Hepatocyte (in vitro differentiated cells): Measurements from ENCODE around the gene GASK1B. TPM values are rescaled to one million over a fixed set of nuclear protein-coding genes. Genes with fewer than 3 reads are reported as not detected.

Experiments
- DNase-seq: peaks from one replicate; pipeline ENCODE4 v3.0.0-alpha.2; 2016; ENCODE audit warnings: low spot score
- H2AFZ ChIP-seq: fragments of 200-600 bp; sonication (generic); 2 replicates; pipeline ENCODE4 v1.6.0; 2016; ENCODE audit warnings: antibody characterized with exemption, mild to moderate bottlenecking
- H3K27ac ChIP-seq: fragments of 200-600 bp; sonication (generic); 2 replicates; pipeline ENCODE4 v1.5.1; 2016; ENCODE audit warnings: mild to moderate bottlenecking
- H3K27me3 ChIP-seq: fragments of 200-600 bp; sonication (generic); 2 replicates; pipeline ENCODE4 v1.6.1; 2016
- H3K36me3 ChIP-seq: fragments of 200-600 bp; sonication (generic); replicated peaks from 2 replicates; pipeline ENCODE4 v1.5.1; 2016; ENCODE audit warnings: low read depth; ENCODE audit not compliant: insufficient read depth
- H3K4me1 ChIP-seq: fragments of 200-600 bp; sonication (generic); 2 replicates; pipeline ENCODE4 v1.5.1; 2016; ENCODE audit warnings: mild to moderate bottlenecking, moderate library complexity; ENCODE audit not compliant: insufficient read depth
- H3K4me2 ChIP-seq: fragments of 200-600 bp; sonication (generic); 2 replicates; pipeline ENCODE4 v1.6.0; 2016
- H3K4me3 ChIP-seq: fragments of 200-600 bp; sonication (generic); 2 replicates; pipeline ENCODE4 v1.5.1; 2016; ENCODE audit warnings: mild to moderate bottlenecking
- H3K79me2 ChIP-seq: fragments of 200-600 bp; sonication (generic); 2 replicates; pipeline ENCODE4 v1.6.0; 2017; ENCODE audit warnings: mild to moderate bottlenecking
- H3K9me2 ChIP-seq: fragments of 200-600 bp; sonication (generic); replicated peaks from 2 replicates; pipeline ENCODE4 v1.6.0; 2017; ENCODE audit warnings: mild to moderate bottlenecking; ENCODE audit not compliant: insufficient read depth
- H3K9me3 ChIP-seq: fragments of 200-600 bp; sonication (generic); 2 replicates; pipeline ENCODE4 v1.5.1; 2016; ENCODE audit warnings: low read depth, mild to moderate bottlenecking
- H4K20me1 ChIP-seq: fragments of 200-600 bp; sonication (generic); 2 replicates; pipeline ENCODE4 v1.6.0; 2016; ENCODE audit warnings: mild to moderate bottlenecking; ENCODE audit not compliant: insufficient read depth, poor library complexity, severe bottlenecking
- CTCF ChIP-seq: fragments of 200-600 bp; sonication (generic); IDR thresholded peaks from 2 replicates; pipeline ENCODE4 v1.5.1; 2016; ENCODE audit warnings: antibody characterized with exemption, mild to moderate bottlenecking; ENCODE audit not compliant: poor library complexity
- EZH2 ChIP-seq: fragments of 200-600 bp; sonication (generic); IDR thresholded peaks from 2 replicates; pipeline ENCODE4 v1.6.1; 2016; ENCODE audit warnings: antibody characterized with exemption, mild to moderate bottlenecking, borderline replicate concordance
- EZH2phosphoT487 ChIP-seq: fragments of 200-600 bp; sonication (generic); IDR thresholded peaks from one replicate; pipeline ENCODE4 v1.6.1; 2018; ENCODE audit warnings: antibody characterized with exemption, mild to moderate bottlenecking, low read depth, moderate library complexity; ENCODE audit not compliant: unreplicated experiment, severe bottlenecking
- WGBS: methylation state at CpG from one replicate; pipeline ENCODE4 v1.1.6; 2016; ENCODE audit warnings: low lambda C conversion rate; ENCODE audit errors: missing lambda C conversion rate; 5-methylcytosine and 5-hydroxymethylcytosine counted together
- polyA plus RNA-seq: library from polyadenylated mRNA; unstranded; fragments of >200 nt; fragmentation: Nextera tagmentation; extraction: Ambion mirVana; gene quantifications from 2 replicates; pipeline ENCODE4 v1.2.1, GENCODE V29; 2016
- total RNA-seq: library from RNA; depleted of rRNA; stranded (reverse); fragments of >200 nt; gene quantifications from 2 replicates; pipeline ENCODE4 v1.2.3, GENCODE V29; 2014

Gene GASK1B
- total RNA-seq = 88.8 and 89.8 TPM in 2 replicates
- polyA plus RNA-seq = 27.2 and 30.9 TPM in 2 replicates

GRCh38 chr4:158172261-158173258, at the start of gene GASK1B:
Gene GASK1B (minus strand): TSS chr4:158173025. CDS start chr4:158171375, 1,650 bp downstream.
- peaks cover 25% of the 10 kb centered on the region for H3K4me1 ChIP-seq
- peak; percentile 76 for DNase-seq
- 9% methylated on average over 12 of the region's 12 CpGs for WGBS

GRCh38 chr4:158219623-158220022, 46.8 kb upstream of the GASK1B start:
- Histone ChIP-seq H3K36me3 (no peaks in the 10 kb centered on the region), H3K4me1 (no peaks in the 10 kb centered on the region), H3K9me2 (no peaks in the 10 kb centered on the region), H3K27ac (no peak overlapping the region), H3K4me2 (no peak overlapping the region), H3K79me2 (no peaks in the 10 kb centered on the region), H4K20me1 (no peaks in the 10 kb centered on the region), H3K27me3 (no peaks in the 10 kb centered on the region), H3K4me3 (no peak overlapping the region), H3K9me3 (no peaks in the 10 kb centered on the region), H2AFZ (no peak overlapping the region)
- TF ChIP-seq EZH2phosphoT487 (no peak), CTCF (no peak), EZH2 (no peak)
- DNase-seq = no peak
- WGBS = 81% methylated on average over 1 of the region's 1 CpG

More at GRCh38 chr4:158172261-158173258, at the start of gene GASK1B:
- Histone ChIP-seq H2AFZ (peak within 1 kb of the TSS; percentile 14), H3K9me3 (no peaks in the 10 kb centered on the region), H3K36me3 (no peaks in the 10 kb centered on the region), H4K20me1 (no peaks in the 10 kb centered on the region), H3K79me2 (peaks cover 65% of the 10 kb centered on the region), H3K4me2 (peak within 1 kb of the TSS; percentile 66), H3K27me3 (no peaks in the 10 kb centered on the region), H3K4me3 (peak within 1 kb of the TSS; percentile 30), H3K27ac (peak within 1 kb of the TSS; percentile 87), H3K9me2 (no peaks in the 10 kb centered on the region)
- peak; percentile 86 for TF ChIP-seq CTCF
- TF ChIP-seq EZH2 = no peak

GRCh38 chr4:158217763-158218162, 44.9 kb upstream of the GASK1B start:
- Histone ChIP-seq H3K9me3 (no peaks in the 10 kb centered on the region), H2AFZ (no peak overlapping the region), H3K79me2 (no peaks in the 10 kb centered on the region), H3K4me1 (no peaks in the 10 kb centered on the region), H3K4me2 (no peak overlapping the region), H3K4me3 (no peak overlapping the region), H4K20me1 (no peaks in the 10 kb centered on the region), H3K27ac (no peak overlapping the region), H3K36me3 (no peaks in the 10 kb centered on the region), H3K27me3 (no peaks in the 10 kb centered on the region), H3K9me2 (no peaks in the 10 kb centered on the region)
- DNase-seq = no peak
- TF ChIP-seq CTCF (no peak), EZH2phosphoT487 (no peak), EZH2 (no peak)
- WGBS = 92% methylated on average over 5 of the region's 5 CpGs
